Progenitor cell of endocrine pancreas (in vitro differentiated cells): ENCODE results near the gene SOWAHA. TPM values are rescaled to one million over a fixed set of nuclear protein-coding genes. Genes with fewer than 3 reads are reported as not detected.
A peak's percentile ranks its signal among the peaks of the same experiment; 100 is the strongest.

Experiments used
- DNase-seq: peaks from one replicate; pipeline ENCODE4 v3.0.0; 2021; ENCODE audit warnings: low spot score; ENCODE audit not compliant: unreplicated experiment
- H3K27ac Mint-ChIP-seq: 2 replicates; pipeline ENCODE4 v1.8.0; 2021; ENCODE audit warnings: mild to moderate bottlenecking, moderate library complexity, mixed read lengths
- H3K27me3 Mint-ChIP-seq: 2 replicates; pipeline ENCODE4 v1.8.0; 2021; ENCODE audit warnings: mixed read lengths
- H3K36me3 Mint-ChIP-seq: 2 replicates; pipeline ENCODE4 v1.8.0; 2022; ENCODE audit warnings: mixed read lengths; ENCODE audit not compliant: insufficient read depth
- H3K4me1 Mint-ChIP-seq: 2 replicates; pipeline ENCODE4 v1.8.0; 2021; ENCODE audit warnings: low read depth, mixed read lengths
- H3K4me3 Mint-ChIP-seq: 2 replicates; pipeline ENCODE4 v1.8.0; 2021; ENCODE audit warnings: low read depth, mild to moderate bottlenecking, moderate library complexity, mixed read lengths
- H3K9me3 Mint-ChIP-seq: 2 replicates; pipeline ENCODE4 v1.8.0; 2021; ENCODE audit warnings: low read depth, mixed read lengths
- CTCF ChIP-seq: fragments of 200-600 bp; sonication (generic); IDR thresholded peaks from one replicate; pipeline ENCODE4 v1.5.0; 2021; ENCODE audit warnings: antibody characterized with exemption, mild to moderate bottlenecking; ENCODE audit not compliant: unreplicated experiment
- total RNA-seq: library from RNA; stranded (reverse); gene quantifications from 2 replicates; pipeline ENCODE4 v1.2.1, GENCODE V29; 2021

Gene SOWAHA
- total RNA-seq, 1 donor from 2014 or later, result 1.3 TPM

DNA sequence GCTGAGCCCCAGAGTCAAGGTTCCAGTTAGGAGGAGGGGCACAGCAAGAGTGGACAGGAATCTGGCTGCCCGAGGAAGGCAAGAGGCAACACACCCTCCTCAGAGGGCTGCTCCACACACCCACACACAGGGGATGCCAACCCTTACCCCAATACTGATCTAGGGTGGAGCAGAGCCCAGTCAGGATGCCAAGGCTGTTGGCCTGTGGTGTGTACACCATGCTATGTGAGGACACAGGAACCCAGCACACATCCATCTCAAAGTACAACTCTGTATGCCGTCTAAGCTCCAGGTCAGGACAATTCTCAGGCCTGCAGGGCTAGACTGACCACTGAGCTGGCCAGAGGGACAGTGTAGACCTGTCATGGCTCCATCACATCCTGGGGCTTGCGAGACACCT lies 38.7 kb upstream of the SOWAHA start:
- Mint-ChIP-seq H3K9me3 (no peaks in the 10 kb centered on the region), H3K27ac (no peak overlapping the region), H3K27me3 (peaks cover 17% of the 10 kb centered on the region), H3K36me3 (no peaks in the 10 kb centered on the region), H3K4me3 (no peak overlapping the region), H3K4me1 (peaks cover 14% of the 10 kb centered on the region)
- TF ChIP-seq CTCF, result no peak
- DNase-seq, result no peak

GRCh38 chr5:132774896-132775295 lies 38.2 kb upstream of the SOWAHA start:
- H3K27ac Mint-ChIP-seq, result no peak overlapping the region
- no peaks in the 10 kb centered on the region for H3K36me3 Mint-ChIP-seq
- no peak for TF ChIP-seq CTCF
- peaks cover 14% of the 10 kb centered on the region for H3K4me1 Mint-ChIP-seq
- H3K9me3 Mint-ChIP-seq, result no peaks in the 10 kb centered on the region
- DNase-seq, result no peak
- peaks cover 21% of the 10 kb centered on the region for H3K27me3 Mint-ChIP-seq
- no peak overlapping the region for H3K4me3 Mint-ChIP-seq

- peak overlapping the region; percentile 74 for H3K4me3 Mint-ChIP-seq
- H3K27ac Mint-ChIP-seq, result no peak overlapping the region
- peaks cover 14% of the 10 kb centered on the region for H3K4me1 Mint-ChIP-seq
- H3K36me3 Mint-ChIP-seq, result no peaks in the 10 kb centered on the region
- no peak for TF ChIP-seq CTCF
- no peaks in the 10 kb centered on the region for H3K9me3 Mint-ChIP-seq
- no peak for DNase-seq
- peaks cover 23% of the 10 kb centered on the region for H3K27me3 Mint-ChIP-seq
Measured at GRCh38 chr5:132775476-132775961, 37.6 kb upstream of the SOWAHA start.

GRCh38 chr5:132776131-132776937 lies 36.8 kb upstream of the SOWAHA start:
- H3K9me3 Mint-ChIP-seq, result no peaks in the 10 kb centered on the region
- H3K4me3 Mint-ChIP-seq, result peak overlapping the region; percentile 74
- H3K36me3 Mint-ChIP-seq, result no peaks in the 10 kb centered on the region
- TF ChIP-seq CTCF, result peak; percentile 27
- H3K27ac Mint-ChIP-seq, result peak overlapping the region; percentile 39
- peaks cover 29% of the 10 kb centered on the region for H3K27me3 Mint-ChIP-seq
- peak; percentile 16 for DNase-seq
- peaks cover 13% of the 10 kb centered on the region for H3K4me1 Mint-ChIP-seq

DNA sequence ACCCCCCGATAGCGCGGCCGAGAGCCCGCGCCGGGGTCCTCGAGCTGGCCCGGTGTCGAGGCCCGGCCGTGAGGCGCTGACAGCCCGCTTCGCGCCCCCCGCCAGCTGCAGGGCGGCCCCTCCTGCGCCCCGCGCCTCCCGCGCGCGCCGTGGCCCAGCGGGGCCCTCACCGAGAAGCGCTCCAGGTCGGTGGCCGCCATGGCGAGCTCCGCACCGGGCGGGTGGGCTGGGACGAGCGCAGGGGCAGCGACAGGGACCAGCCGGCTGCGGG lies 36.2 kb upstream of the SOWAHA start:
- Mint-ChIP-seq H3K27ac (no peak overlapping the region), H3K36me3 (no peaks in the 10 kb centered on the region), H3K4me3 (peak overlapping the region; percentile 74), H3K4me1 (peaks cover 13% of the 10 kb centered on the region), H3K9me3 (no peaks in the 10 kb centered on the region), H3K27me3 (peaks cover 35% of the 10 kb centered on the region)
- TF ChIP-seq CTCF, result no peak
- no peak for DNase-seq
